ENCODE measurements around the gene BCLAF1. TPM values are rescaled to one million over a fixed set of nuclear protein-coding genes. Genes with fewer than 3 reads are reported as not detected.

Gene BCLAF1
- total RNA-seq, 4 donors from 2014 or later: 85.0 to 177 (median 104) TPM

GRCh38 chr6:136324686-136325380 is 35.2 kb upstream of the BCLAF1 start:
- intact Hi-C loops (cut with DNase I; ENCODE audit: low total_unique reads): no loop called here
- WGBS, 2 donors: 32 to 43% methylated on average over 10 of the region's 10 CpGs
- DNase-seq (ENCODE audit: low spot score in 2 of 2): no peak
- no peak for TF ChIP-seq CTCF (IDR thresholded peaks at IDR 0.05)
- TF ChIP-seq POLR2A (IDR thresholded peaks at IDR 0.05): no peak
- no peak overlapping the region for H3K4me3 ChIP-seq (ENCODE audit: low read depth, poor library complexity, severe bottlenecking)

GRCh38 chr6:136323431-136324112 is 33.9 kb upstream of the BCLAF1 start:
- intact Hi-C loops (cut with DNase I; ENCODE audit: low total_unique reads): no loop called here
- 63 to 65% methylated on average over 10 of the region's 10 CpGs for WGBS, 2 donors
- no peak overlapping the region for H3K4me3 ChIP-seq (ENCODE audit: low read depth, poor library complexity, severe bottlenecking)
- no peak for DNase-seq (ENCODE audit: low spot score in 2 of 2)
- no peak for TF ChIP-seq CTCF (IDR thresholded peaks at IDR 0.05)
- TF ChIP-seq POLR2A (IDR thresholded peaks at IDR 0.05): no peak

- H3K4me3 ChIP-seq (ENCODE audit: low read depth, poor library complexity, severe bottlenecking): no peak overlapping the region
- intact Hi-C loops (cut with DNase I; ENCODE audit: low total_unique reads): no loop called here
- DNase-seq (ENCODE audit: low spot score in 2 of 2): no peak
- TF ChIP-seq CTCF (IDR thresholded peaks at IDR 0.05): no peak
- TF ChIP-seq POLR2A (IDR thresholded peaks at IDR 0.05): no peak
Measured at GRCh38 chr6:136319732-136320131, 30.1 kb upstream of the BCLAF1 start.

- no peak for TF ChIP-seq CTCF (IDR thresholded peaks at IDR 0.05)
- TF ChIP-seq POLR2A (IDR thresholded peaks at IDR 0.05): no peak
- no peak for DNase-seq (ENCODE audit: low spot score in 2 of 2)
- WGBS, 2 donors: 60 to 65% methylated on average over 4 of the region's 4 CpGs
- H3K4me3 ChIP-seq (ENCODE audit: low read depth, poor library complexity, severe bottlenecking): no peak overlapping the region
- intact Hi-C loops (cut with DNase I; ENCODE audit: low total_unique reads): no loop called here
Measured at GRCh38 chr6:136318676-136319075, 29.0 kb upstream of the BCLAF1 start.

- 74% methylated on average over 6 of the region's 6 CpGs for WGBS, 2 donors
- H3K4me3 ChIP-seq (ENCODE audit: low read depth, poor library complexity, severe bottlenecking): no peak overlapping the region
- TF ChIP-seq CTCF (IDR thresholded peaks at IDR 0.05) (no peak), POLR2A (IDR thresholded peaks at IDR 0.05) (no peak)
- intact Hi-C loops (cut with DNase I; ENCODE audit: low total_unique reads): no loop called here
- no peak for DNase-seq (ENCODE audit: low spot score in 2 of 2)
Measured at GRCh38 chr6:136317971-136318370, 28.3 kb upstream of the BCLAF1 start.
